Dedifferentiated amniotic fluid mesenchymal stem cell (primary cell): ENCODE results near the gene NT5DC1.
"Not testable (repeated sequence)": the region's sequence is repeated elsewhere in the genome, so short reads cannot be mapped to it uniquely, and the experiment has no call there.

Experiments
- DNase-seq: peaks from one replicate; pipeline ENCODE4 v3.0.0-alpha.2; 2016; ENCODE audit errors: extremely low spot score

The NT5DC1 gene

GRCh38 chr6:116278481-116278829 lies 177.8 kb downstream of the NT5DC1 start:
- DNase-seq, result no peak

GRCh38 chr6:116278854-116279231 lies 178.2 kb downstream of the NT5DC1 start:
- DNase-seq, result no peak

GRCh38 chr6:116279232-116280160 lies 178.8 kb downstream of the NT5DC1 start, which contains the start of gene TSPYL1:
TSPYL1 (minus strand) TSS chr6:116279930; CDS start chr6:116279830, 100 bp downstream.
- peak; percentile 99 for DNase-seq

DNA sequence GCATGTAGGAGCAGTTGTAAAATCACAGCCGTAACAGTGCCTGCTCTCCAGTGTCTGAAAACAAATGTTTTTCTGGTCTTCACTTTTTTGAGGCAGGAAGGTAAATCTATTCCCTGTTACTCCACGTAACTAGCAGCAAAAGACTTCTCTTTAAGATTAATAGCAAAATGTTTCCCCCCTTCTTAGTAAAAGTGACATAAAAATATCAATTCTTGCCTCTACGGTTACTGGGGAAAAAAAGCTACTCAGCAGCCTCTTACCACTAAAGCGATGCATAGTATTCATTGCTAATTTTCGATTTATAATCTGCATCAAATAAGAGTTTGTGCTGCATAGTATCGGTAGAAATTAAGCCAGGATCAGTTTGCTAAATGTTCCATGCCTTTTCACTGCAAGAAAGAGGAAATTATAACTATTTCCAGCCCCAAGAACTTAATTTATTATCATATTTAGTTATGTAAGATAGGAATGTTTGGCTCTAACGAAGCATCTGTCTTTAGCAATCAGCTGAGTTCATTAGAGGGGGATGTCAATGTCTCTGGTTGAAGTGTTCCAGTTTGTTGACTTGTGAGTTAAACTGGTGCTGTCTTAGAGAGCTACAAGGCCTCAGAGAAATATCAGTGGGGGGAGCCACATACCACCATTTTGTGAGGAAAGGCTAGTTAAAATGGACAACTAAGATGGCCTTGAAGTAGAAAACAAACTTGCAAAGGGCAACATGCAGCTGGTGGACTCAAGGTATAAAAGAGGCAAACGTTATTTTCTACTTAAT lies 179.7 kb downstream of the NT5DC1 start:
- no peak for DNase-seq

DNA sequence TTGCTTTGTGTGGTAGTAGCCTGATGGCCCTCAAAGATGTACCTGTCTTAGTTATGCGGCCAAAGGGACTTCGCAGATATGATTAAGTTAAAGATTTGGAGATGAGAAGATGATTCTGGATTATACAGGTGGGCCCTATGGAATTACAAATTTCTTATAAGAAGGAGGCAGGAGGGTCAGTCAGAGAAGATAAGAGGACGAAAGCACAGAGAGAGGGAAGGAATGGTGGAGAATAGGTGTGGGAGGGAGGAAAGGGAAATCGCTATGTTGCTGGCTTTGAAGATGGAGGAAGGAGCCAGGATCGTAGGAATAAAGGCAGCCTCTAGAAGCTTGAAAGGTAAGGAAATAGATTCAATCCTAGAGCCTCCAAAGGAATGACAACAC lies 180.3 kb downstream of the NT5DC1 start:
- DNase-seq, result no peak

GRCh38 chr6:116282698-116283097 lies 182.0 kb downstream of the NT5DC1 start:
- no peak for DNase-seq

DNA sequence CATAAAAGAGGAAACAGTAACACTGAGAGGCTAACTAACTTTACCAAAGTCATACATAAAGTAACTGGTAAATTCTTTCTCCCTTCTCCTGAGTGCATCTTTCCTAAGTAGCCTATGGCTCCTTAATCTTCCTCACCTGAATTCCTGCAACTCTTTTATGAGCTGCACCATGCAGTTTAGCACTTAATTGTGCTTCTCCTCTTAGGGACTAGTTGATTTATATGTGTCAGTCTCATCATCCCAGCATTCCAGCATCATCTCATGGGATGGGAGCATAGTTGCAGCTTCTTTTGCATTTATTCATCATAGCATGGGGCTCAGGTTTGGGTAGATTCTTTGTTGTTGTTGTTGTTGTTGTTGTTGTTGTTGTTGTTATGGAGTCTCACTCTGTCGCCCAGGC lies 182.5 kb downstream of the NT5DC1 start:
- DNase-seq, result no peak

GRCh38 chr6:116284984-116285383 lies 184.3 kb downstream of the NT5DC1 start:
- DNase-seq, result not testable (repeated sequence)

DNA sequence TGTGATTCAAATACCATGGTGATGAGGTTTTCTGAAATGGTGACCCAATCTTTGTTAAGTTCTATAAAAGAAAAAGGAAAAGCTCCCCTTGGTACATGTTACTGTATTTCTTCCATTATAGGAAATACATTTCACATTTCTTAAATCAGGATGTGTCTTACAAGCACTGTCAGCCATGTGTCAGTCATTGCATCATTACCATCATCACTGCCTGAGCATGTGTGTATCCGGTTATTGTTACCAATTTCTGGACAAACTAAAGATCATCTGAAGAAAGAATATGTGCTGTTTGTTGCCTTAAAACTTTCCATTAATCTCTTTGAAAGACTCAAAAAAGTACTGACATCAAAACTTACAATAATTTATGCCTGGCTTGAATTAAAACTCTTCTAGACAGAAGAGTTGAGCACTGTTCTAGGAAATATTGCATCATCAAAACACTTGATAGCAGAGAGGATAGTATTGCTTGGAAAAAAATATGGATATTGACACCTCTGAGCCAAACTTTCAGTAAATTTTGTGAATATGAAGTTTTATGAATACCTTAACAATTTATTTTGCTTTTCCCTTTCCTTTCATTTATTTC lies 186.2 kb downstream of the NT5DC1 start:
- DNase-seq, result no peak

GRCh38 chr6:116287689-116288282 lies 187.1 kb downstream of the NT5DC1 start:
- DNase-seq, result peak; percentile 75

GRCh38 chr6:116289876-116290275 lies 189.2 kb downstream of the NT5DC1 start:
- DNase-seq, result no peak

- no peak for DNase-seq
Measured at GRCh38 chr6:116290799-116291198, 190.1 kb downstream of the NT5DC1 start.

DNA sequence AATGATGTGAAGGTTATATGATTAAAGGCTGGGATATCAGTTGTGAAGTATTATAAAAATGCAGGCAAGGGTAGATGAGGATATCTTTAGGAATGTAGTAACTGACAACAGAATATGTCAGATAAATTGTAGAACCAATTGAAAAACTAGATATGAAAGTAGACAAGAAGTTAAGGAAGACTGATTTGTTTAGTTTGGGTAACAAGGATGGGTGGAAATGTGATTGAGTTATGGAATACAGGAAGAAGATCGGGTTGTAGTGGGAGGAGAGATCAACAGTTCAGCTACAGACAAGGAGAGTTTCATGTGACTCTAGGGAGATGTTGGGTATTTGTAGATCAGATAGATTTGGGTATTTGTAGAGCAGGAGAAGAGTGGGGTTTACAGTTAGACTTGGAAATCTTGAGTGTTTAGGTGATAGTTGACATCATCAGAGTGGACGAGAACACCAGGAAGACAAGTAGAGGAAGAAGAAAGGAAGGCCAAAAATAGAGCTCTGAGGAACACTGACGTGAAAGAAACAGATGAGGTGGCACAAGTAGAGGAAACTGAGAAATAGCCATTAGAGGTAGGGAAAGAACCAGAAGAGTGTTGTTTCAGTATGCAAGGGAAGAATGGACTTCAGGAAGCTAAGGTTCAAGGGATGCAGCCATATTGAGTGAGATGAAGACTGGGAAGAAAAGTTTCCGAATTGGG lies 191.2 kb downstream of the NT5DC1 start:
- no peak for DNase-seq

GRCh38 chr6:116292553-116292952 lies 191.9 kb downstream of the NT5DC1 start:
- no peak for DNase-seq

- DNase-seq, result no peak
Measured at GRCh38 chr6:116298273-116298672, 197.6 kb downstream of the NT5DC1 start.

DNA sequence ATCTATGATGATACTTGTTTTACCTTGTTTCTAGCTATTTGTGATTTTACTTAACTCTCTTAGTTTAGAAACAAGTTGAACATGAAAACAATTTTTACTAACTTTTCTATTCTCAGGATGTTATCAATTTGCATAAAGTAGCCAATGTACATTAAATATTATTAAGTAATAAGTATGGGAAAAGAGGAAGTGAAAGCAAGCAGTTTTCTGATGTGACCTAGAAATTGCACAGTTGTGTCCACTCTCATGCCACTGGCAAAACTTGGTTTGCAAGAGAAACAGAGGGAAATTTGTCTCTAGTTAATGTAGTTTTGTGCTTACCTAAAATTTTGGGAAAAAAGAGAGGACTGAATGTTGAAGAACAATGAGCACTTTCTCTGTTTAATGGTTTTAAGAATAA lies 198.3 kb downstream of the NT5DC1 start:
- no peak for DNase-seq
